Epithelial cell of esophagus (primary cell): ENCODE data around the gene ZNF681.
"Not testable (repeated sequence)": the region's sequence is repeated elsewhere in the genome, so short reads cannot be mapped to it uniquely, and the experiment has no call there.

Experiments used
- DNase-seq: peaks from one replicate; pipeline ENCODE4 v3.0.0; 2010; ENCODE audit warnings: low read depth
- H3K4me3 ChIP-seq: 2 replicates; pipeline ENCODE4 v1.5.1; 2011; ENCODE audit warnings: mild to moderate bottlenecking, low read length, control low read depth
- CTCF ChIP-seq: IDR thresholded peaks from 2 replicates; pipeline ENCODE4 v1.5.1; 2011; ENCODE audit warnings: low read depth, mild to moderate bottlenecking, low read length, control low read depth, inconsistent platforms; ENCODE audit not compliant: insufficient read depth; ENCODE audit errors: missing control alignments

ZNF681 gene

DNA sequence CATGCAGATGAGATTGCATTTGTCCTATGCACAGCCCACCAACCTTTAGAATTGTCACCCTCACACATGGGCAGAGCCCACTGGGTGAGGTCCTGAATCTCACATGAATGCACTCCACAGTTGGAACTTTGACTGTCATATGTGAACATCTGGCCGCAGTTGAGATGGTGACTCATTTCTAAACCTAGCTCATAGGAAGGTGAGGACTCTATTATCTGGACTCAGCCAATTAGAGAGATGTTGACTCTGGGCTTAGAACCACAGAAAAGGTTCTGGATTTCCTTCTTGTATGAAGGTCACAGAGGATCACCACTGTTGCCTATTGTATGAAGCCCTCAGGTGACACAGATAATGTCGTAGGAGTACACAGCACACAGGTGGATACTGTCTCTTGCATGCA lies 25.6 kb upstream of the ZNF681 start:
- no peak for DNase-seq
- no peak for TF ChIP-seq CTCF

GRCh38 chr19:23783636-23784035 lies 24.9 kb upstream of the ZNF681 start:
- no peak for DNase-seq
- TF ChIP-seq CTCF: no peak
- no peak overlapping the region for H3K4me3 ChIP-seq

More for the DNA sequence above, 25.6 kb upstream of the ZNF681 start:
- no peak overlapping the region for H3K4me3 ChIP-seq

DNA sequence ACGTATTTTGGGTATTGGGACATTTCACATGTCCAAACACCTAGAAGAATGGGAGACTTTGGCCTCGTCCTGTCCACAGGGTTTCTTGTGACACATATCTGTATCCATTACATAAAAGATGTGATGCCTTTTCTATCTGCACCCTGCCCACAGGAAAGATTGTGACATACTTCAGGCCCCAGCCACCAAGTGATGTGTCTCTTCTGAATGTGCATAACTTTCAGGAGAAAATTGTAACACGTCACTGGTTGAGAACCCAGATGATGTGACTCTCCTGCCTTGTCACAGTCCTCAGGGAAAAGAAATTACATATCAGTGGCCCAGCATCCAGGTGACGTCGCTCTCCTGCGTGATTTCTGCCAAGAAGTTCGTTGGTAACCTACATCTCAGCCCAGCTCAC lies 21.0 kb upstream of the ZNF681 start:
- TF ChIP-seq CTCF: no peak
- H3K4me3 ChIP-seq: no peak overlapping the region
- DNase-seq: no peak

DNA sequence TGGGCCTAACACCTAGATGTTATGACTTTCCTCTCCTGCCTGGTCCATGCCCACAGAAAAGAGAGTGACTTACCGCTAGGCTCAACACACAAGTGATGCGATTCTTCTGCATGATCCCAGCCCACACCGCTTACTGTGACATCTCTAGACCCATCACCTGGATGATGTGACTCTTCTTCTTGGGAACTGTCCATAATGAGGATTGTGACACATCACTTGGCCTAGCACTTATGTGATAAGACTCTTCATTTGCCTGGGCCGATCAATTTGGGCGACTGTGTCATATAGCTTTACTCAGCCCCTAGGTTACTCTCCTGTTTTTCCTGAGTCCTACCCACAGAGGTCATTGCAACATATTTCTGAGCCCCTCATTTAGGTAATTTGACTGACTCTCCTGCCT lies 19.9 kb upstream of the ZNF681 start:
- H3K4me3 ChIP-seq: no peak overlapping the region
- DNase-seq: no peak
- no peak for TF ChIP-seq CTCF

- not testable (repeated sequence) for H3K4me3 ChIP-seq, DNase-seq
Measured at GRCh38 chr19:23778036-23778435, 19.3 kb upstream of the ZNF681 start.

DNA sequence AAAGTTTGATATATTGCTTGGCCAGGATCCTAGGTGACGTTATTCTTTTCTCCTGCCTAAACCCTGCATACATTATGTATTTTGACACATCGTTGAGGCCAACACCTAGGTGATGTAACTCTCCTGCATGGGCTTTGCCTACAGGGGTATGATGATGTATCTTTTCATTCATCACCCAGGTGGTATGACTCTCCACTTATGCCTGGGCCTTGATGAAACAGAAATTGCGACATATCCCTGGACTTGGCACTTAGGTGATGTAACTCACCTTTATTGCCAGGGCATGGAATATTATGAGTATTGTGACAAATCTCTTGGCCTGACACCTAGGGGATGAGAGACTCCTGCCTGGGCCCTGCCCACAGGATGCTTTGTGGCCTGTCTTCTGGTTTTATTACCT lies 18.5 kb upstream of the ZNF681 start:
- no peak for TF ChIP-seq CTCF
- peak; percentile 77 for DNase-seq
- no peak overlapping the region for H3K4me3 ChIP-seq

GRCh38 chr19:23776507-23777205 lies 18.0 kb upstream of the ZNF681 start:
- no peak for TF ChIP-seq CTCF
- no peak overlapping the region for H3K4me3 ChIP-seq
- DNase-seq: no peak
